CD4-positive, alpha-beta T cell treated with Interleukin-15 for 1 hour (primary cell): ENCODE measurements around the gene SLC4A5.
A peak's percentile ranks its signal among the peaks of the same experiment; 100 is the strongest.
"Not testable (repeated sequence)": the region's sequence is repeated elsewhere in the genome, so short reads cannot be mapped to it uniquely, and the experiment has no call there.

Experiments
- DNase-seq: peaks from one replicate; pipeline ENCODE4 v3.0.0-alpha.2; 2020

The SLC4A5 gene

GRCh38 chr2:74262681-74263080, 80.5 kb downstream of the SLC4A5 start:
- DNase-seq = no peak

- DNase-seq = no peak
These were observed 81.9 kb downstream of the SLC4A5 start for GRCh38 chr2:74261204-74261864.

- no peak for DNase-seq
These were observed 82.7 kb downstream of the SLC4A5 start for GRCh38 chr2:74260495-74260894.

- no peak for DNase-seq
These were observed 83.5 kb downstream of the SLC4A5 start for GRCh38 chr2:74259733-74260132.

GRCh38 chr2:74259191-74259590, 84.0 kb downstream of the SLC4A5 start:
- DNase-seq = no peak

GRCh38 chr2:74255660-74256213, 87.5 kb downstream of the SLC4A5 start:
- no peak for DNase-seq

- no peak for DNase-seq
These were observed 89.3 kb downstream of the SLC4A5 start for GRCh38 chr2:74253971-74254310.

GRCh38 chr2:74253306-74253970, 89.8 kb downstream of the SLC4A5 start:
- DNase-seq = no peak

- no peak for DNase-seq
These were observed 90.4 kb downstream of the SLC4A5 start for GRCh38 chr2:74252862-74253261.

GRCh38 chr2:74252036-74252435, 91.2 kb downstream of the SLC4A5 start:
- DNase-seq = no peak

- DNase-seq = peak; percentile 53
These were observed 93.0 kb downstream of the SLC4A5 start for GRCh38 chr2:74250189-74250631.

GRCh38 chr2:74249406-74250122, 93.7 kb downstream of the SLC4A5 start:
- no peak for DNase-seq

- DNase-seq = no peak
These were observed 96.6 kb downstream of the SLC4A5 start for GRCh38 chr2:74246496-74247195.

GRCh38 chr2:74244286-74244685, 98.9 kb downstream of the SLC4A5 start:
- DNase-seq = no peak

GRCh38 chr2:74242354-74243071, 100.7 kb downstream of the SLC4A5 start:
- DNase-seq = no peak

GRCh38 chr2:74239346-74239745, 103.9 kb downstream of the SLC4A5 start:
- no peak for DNase-seq

GRCh38 chr2:74238879-74239278, 104.3 kb downstream of the SLC4A5 start:
- DNase-seq = no peak

GRCh38 chr2:74235041-74235440, 108.2 kb downstream of the SLC4A5 start:
- DNase-seq = no peak

- DNase-seq = no peak
These were observed 109.6 kb downstream of the SLC4A5 start for GRCh38 chr2:74233648-74234047.

GRCh38 chr2:74232426-74232825, 110.8 kb downstream of the SLC4A5 start:
- no peak for DNase-seq

GRCh38 chr2:74229865-74230264, 113.4 kb downstream of the SLC4A5 start:
- not testable (repeated sequence) for DNase-seq

GRCh38 chr2:74228772-74229171, 114.4 kb downstream of the SLC4A5 start:
- DNase-seq = no peak
